Skin epidermis (tissue), 12 donors: ENCODE measurements around the gene MALRD1.

Experiments used
- H3K27ac ChIP-seq, 21 experiments: fragments of 200-600 bp; sonication (generic) in 11 of 21; one replicate each; pipeline ENCODE4 v1.5.0; 2020; ENCODE audit warnings: mild to moderate bottlenecking in 3 of 21, inconsistent platforms in 2 of 21, moderate library complexity in 2 of 21
- H3K4me3 ChIP-seq, 7 experiments: fragments of 200-600 bp; sonication (generic) in 2 of 7; one replicate each; pipeline ENCODE4 v1.5.0; 2020; ENCODE audit warnings: inconsistent platforms in 2 of 7, mild to moderate bottlenecking in 2 of 7, moderate library complexity in 1 of 7

The MALRD1 gene

DNA sequence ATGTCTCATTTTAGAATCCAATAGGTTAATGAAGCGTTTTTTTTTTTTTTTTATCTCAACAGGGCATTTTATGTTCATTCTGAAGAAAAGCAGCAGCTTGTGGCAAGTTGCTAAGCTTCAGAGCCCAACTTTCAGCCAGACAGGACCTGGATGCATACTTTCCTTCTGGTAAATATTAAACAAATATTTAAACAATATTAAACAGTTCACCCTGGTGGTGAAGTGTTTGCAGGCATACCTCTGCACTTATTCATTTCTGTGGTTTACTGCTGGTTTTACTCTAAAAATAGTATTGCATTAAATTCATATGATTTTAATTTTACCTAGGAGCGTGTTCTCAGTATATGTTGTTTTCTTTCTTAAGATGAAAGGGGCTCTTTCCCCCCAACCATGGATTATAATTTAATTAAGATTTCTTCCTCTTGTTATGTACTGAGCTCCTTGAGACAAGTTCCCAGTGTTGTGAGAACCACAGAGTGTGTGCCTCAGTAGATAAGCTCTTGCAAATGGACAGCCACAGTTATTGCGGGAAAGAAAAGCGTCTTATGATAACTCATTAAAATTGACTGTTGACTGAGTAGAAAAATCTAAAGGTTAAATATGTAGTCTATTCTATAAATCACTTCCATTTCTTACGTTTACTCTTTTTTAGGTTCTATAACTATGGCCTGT, 155.8 kb downstream of the MALRD1 start:
- H3K27ac ChIP-seq: peak overlapping the region in 1 of 21 experiments; percentile 39
- H3K4me3 ChIP-seq: no peak overlapping the region

DNA sequence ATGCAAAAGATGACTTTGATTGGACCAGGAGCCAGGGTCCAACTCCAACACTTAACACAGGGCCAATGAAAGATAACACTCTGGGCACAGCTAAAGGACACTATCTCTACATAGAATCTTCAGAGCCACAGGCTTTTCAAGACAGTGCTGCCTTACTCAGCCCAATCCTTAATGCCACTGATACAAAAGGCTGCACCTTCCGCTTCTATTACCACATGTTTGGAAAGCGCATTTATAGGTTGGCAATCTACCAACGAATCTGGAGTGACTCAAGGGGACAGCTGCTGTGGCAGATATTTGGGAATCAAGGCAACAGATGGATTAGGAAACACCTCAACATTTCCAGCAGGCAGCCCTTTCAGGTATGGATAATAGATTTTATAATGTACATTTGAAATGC, 160.7 kb downstream of the MALRD1 start:
- no peak overlapping the region for H3K27ac ChIP-seq
- no peak overlapping the region for H3K4me3 ChIP-seq

DNA sequence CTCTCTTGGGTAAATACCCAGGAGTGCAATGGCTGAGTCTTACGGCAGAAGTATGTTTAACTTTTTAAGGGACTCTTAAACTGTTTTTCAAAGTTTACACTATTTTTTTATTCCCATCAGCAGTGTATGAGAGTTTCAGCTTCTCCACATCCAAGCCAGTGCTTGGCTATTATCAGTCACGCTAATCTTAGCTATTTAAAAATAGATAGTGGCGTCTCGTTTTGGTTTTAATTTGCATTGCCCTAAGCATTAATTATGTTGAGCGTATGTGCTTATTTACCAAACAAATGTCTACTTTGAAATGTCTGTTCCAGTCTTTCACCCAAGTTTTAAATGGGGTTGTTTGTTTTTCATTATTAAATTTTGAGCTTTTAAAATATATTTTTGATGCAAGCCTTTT, 164.0 kb downstream of the MALRD1 start:
- Histone ChIP-seq H3K27ac (no peak overlapping the region), H3K4me3 (no peak overlapping the region)

GRCh38 chr10:19221216-19221615, 172.6 kb downstream of the MALRD1 start:
- Histone ChIP-seq H3K27ac (no peak overlapping the region), H3K4me3 (no peak overlapping the region)

- no peak overlapping the region for H3K4me3 ChIP-seq
- no peak overlapping the region for H3K27ac ChIP-seq
Measured at GRCh38 chr10:19226025-19226424, 177.4 kb downstream of the MALRD1 start.

GRCh38 chr10:19231034-19231433, 182.4 kb downstream of the MALRD1 start:
- H3K4me3 ChIP-seq: no peak overlapping the region
- H3K27ac ChIP-seq: no peak overlapping the region

DNA sequence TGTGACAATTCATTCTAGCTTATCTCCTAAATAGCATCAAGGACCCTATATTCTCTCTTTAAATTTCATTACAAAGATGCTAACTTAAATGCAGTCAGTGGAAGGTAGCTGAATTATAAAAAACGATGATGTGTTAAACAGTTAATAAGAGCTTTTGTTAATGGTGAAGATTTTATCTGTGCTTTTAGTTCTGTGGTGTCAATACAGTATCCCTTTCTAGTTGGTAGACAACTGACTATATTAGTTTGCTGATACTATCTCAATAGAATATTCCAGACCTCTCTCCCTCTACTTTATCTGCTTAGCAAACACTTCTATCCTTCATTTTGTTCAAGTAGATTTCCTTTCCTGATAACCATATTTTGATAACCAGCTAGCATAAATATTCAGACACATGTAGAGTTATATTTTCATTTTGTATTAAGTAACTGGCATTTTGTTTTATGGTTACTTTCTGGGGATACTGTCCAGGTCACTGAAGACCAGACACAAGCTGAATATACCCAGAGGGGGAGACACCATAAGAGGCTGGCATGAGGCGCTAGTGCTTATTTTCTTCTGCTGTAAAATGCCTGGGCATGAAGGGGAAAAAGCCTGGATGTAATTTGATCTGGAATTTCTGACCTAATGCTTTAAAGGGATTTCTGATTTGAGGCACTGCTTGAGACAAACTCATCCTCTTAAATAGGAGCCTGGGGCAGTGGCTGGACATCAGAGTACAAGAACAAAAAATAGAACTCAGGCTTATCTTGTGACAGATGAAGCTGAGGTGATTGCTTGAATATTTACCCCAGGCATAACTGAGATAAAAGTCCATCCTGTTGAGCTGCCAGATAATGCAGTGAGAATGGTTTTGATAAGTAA, 197.5 kb downstream of the MALRD1 start:
- Histone ChIP-seq H3K27ac (no peak overlapping the region), H3K4me3 (no peak overlapping the region)

- H3K4me3 ChIP-seq: no peak overlapping the region
Measured at GRCh38 chr10:19247843-19248242, 199.2 kb downstream of the MALRD1 start.

GRCh38 chr10:19250546-19250945, 201.9 kb downstream of the MALRD1 start:
- Histone ChIP-seq H3K4me3 (no peak overlapping the region), H3K27ac (no peak overlapping the region)

More at GRCh38 chr10:19247843-19248242, 199.2 kb downstream of the MALRD1 start:
- H3K27ac ChIP-seq: no peak overlapping the region

- Histone ChIP-seq H3K27ac (no peak overlapping the region), H3K4me3 (no peak overlapping the region)
Measured at GRCh38 chr10:19252531-19252930, 203.9 kb downstream of the MALRD1 start.

- no peak overlapping the region for H3K4me3 ChIP-seq
- H3K27ac ChIP-seq: no peak overlapping the region
Measured at GRCh38 chr10:19256331-19256730, 207.7 kb downstream of the MALRD1 start.

DNA sequence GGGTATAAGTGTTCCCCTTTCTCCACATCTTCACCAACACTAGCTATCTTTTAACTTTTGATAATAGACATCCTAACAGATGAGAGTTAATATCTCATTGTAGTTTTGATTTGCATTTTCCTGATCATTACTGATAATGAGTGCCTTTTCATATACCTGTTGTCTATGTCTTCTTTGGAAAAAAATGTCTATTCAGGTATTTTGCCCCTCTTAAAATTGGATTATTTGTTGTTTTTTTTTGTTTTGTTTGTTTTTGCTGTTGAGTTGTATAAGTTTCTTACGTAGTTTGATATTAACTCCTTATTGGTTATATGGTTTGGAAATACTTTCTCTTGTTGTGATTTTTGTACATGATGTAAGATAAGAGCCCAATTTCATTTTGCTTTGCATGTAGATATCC, 214.7 kb downstream of the MALRD1 start:
- no peak overlapping the region for H3K27ac ChIP-seq
- no peak overlapping the region for H3K4me3 ChIP-seq

DNA sequence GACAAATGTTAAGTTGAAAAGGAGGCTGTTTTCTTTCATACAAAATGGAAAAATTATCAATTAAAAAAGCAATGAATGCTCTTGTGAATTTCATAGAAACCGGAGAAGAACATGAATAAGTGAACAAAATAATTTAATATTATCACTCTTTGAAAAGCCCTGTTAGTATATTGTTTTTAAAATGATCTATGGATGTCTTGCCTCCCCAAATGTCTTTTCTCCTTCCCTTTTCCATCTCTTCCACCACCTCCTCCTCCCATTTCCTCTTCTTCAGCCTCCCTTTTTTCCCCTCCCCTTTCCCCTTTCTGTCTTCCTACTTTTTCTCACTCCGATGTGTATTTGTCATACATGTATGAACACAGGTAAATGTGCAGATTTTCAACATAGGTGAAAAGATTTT, 234.7 kb downstream of the MALRD1 start:
- Histone ChIP-seq H3K27ac (no peak overlapping the region), H3K4me3 (no peak overlapping the region)

DNA sequence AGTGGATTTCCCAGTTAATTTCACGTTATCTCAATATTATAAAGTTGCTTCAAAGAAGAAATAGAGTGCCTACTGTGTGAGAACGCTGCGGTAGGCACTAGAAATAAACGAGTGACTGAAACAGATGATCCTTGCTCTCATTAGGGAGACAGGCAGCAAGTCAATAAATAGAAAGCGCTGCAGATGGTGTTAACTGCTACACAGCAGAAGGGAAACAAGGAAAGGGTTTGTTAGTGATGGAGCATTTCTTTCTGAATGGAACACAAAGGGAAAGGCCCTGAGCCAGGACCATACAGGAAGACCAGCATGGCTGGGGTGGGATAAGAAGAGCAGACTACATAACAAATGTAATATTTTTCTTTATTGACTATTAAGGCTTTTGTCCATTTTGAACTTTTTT, 235.2 kb downstream of the MALRD1 start:
- Histone ChIP-seq H3K4me3 (no peak overlapping the region), H3K27ac (no peak overlapping the region)

DNA sequence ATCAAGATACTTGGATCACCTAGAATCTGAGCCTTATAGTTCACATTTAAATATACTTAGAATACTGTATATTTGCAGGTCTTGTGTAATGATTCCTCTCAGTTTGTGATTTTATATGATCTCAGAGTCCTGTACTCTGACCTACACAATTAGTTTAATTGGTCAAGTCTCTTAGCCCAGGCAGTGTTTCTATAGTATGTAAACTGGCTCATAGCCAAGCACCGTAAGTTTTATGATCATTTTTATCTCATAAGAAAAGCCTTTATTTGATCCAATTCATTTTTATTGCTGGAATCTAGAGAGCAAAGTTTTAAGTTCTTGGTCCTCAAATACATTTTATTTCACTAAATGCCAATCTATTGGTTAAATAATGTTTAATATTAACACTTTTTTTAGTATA, 242.2 kb downstream of the MALRD1 start:
- Histone ChIP-seq H3K4me3 (no peak overlapping the region), H3K27ac (no peak overlapping the region)

DNA sequence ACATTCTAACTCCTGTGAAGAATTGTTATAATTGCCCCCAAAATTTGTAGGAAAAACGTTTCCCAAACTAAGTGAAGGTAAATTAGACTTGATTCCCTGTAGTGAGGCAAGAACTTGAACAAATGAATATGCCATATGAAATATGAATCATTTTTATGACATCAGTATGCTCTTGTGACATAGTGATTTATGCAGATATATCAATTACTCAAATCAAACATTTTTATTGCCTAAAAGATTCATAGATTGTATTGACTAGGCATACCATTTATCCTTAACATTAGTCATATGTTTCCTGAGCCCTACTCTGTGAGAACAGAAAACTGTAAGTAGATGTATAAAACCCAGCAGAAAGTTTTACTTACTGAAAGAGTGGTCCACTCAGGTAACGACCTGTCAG, 245.6 kb downstream of the MALRD1 start:
- Histone ChIP-seq H3K27ac (no peak overlapping the region), H3K4me3 (no peak overlapping the region)

DNA sequence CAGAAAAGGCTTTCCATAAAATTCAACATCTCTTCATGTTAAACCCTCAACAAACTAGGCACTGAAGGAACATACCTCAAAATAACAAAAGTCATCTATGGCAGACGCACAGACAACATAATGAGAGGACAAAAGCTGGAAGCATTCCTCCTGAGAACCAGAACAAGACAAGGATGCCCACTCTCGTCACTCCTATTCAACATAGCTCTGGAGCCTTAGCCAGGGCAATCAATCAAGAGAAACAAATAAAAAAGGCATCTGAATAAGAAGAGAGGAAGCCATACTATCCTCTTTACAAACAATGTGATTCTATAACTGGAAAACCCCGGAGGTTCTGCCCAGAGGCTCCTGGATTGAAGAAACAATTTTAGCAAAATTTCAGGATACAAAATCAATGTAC, 251.0 kb downstream of the MALRD1 start:
- H3K27ac ChIP-seq: no peak overlapping the region
- H3K4me3 ChIP-seq: no peak overlapping the region

DNA sequence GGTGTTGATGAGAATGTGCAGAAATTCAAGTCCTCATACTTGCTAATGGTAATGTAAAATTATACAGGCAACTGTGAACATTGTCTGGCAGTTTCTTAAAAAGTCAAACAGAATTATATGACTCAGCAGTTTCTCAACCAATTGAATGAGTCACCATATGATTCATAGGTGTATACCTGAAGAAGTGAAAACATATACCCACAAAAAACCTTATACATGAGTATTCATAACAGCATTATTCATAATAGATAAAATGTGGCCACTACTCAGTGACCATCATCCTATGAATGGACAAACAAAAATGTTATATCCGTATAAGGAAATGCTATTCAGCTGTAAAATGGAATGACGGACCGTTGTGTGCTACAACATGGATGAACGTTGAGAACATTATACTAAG, 253.5 kb downstream of the MALRD1 start:
- Histone ChIP-seq H3K27ac (no peak overlapping the region), H3K4me3 (no peak overlapping the region)

DNA sequence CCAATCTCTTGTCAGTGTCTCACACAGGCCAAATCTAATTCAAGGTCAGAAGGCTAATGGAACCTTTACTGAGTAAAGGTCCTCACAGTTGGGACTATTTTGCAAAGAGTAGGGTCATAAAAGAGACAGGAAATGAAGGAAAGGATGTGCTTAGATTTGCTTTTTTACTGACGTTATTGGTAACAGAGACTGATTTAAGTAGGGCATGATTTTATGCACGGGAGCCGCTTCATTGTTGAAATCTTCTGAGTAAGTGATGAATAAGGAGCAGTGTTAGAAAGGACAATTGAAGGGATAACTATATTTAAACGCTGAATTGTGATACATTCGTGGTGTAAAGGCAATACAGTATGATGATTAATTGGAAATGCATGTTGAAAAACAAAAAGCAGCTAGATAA, 261.5 kb downstream of the MALRD1 start:
- H3K4me3 ChIP-seq: no peak overlapping the region

DNA sequence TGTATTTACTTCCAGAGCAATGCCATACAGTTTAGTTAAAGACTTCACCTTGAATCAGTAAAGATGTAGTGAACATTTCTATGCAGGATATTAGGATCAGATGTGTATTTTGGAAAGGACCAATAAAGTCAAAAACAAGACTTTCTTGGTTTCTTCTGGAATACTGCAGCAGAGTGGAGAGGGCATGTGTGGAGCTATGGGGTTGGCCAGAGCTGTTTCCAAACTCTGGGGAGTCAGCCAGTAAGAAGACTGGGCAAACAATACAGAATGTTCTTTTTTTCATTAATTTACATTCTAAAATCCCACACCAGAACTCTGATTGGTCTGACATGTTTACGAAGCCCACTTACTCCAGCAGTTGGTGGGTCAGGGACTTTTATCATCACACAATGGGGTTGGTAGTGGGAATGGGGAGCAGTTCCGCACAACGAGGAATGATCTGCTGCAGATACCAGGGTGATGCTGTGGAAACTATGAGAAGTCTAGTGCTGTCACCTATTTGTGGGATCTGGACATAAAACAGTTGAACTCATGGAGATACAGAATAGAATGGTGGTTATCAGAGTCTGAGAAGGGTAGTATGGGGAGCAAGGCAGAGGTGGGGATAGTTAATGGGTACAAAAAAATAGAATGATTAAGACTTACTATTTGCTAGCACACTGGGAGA, 267.7 kb downstream of the MALRD1 start:
- H3K27ac ChIP-seq: no peak overlapping the region
- H3K4me3 ChIP-seq: no peak overlapping the region

More for the DNA sequence above, 261.5 kb downstream of the MALRD1 start:
- no peak overlapping the region for H3K27ac ChIP-seq

GRCh38 chr10:19317952-19318351, 269.4 kb downstream of the MALRD1 start:
- Histone ChIP-seq H3K27ac (no peak overlapping the region), H3K4me3 (no peak overlapping the region)
